H9 (cell line): ENCODE measurements around the gene PEX7. TPM values are rescaled to one million over a fixed set of nuclear protein-coding genes. Genes with fewer than 3 reads are reported as not detected.

ENCODE experiments used
- DNase-seq: peaks from one replicate; pipeline ENCODE4 v3.0.0-alpha.2; 2017
- H2AFZ ChIP-seq: one replicate; pipeline ENCODE4 v1.6.1; 2013; ENCODE audit warnings: mild to moderate bottlenecking, low read length, control low read depth, moderate library complexity
- H2AK5ac ChIP-seq: 2 replicates; pipeline ENCODE4 v1.6.1; 2013; ENCODE audit warnings: low read length, control low read depth, mixed read lengths; ENCODE audit not compliant: insufficient read length
- H2BK120ac ChIP-seq: one replicate; pipeline ENCODE4 v1.6.1; 2013; ENCODE audit warnings: low read depth, mild to moderate bottlenecking, low read length, control low read depth, inconsistent platforms; ENCODE audit not compliant: poor library complexity, severe bottlenecking
- H2BK12ac ChIP-seq: 2 replicates; pipeline ENCODE4 v1.6.1; 2013; ENCODE audit warnings: low read length, control low read depth, mixed read lengths, low read depth; ENCODE audit not compliant: insufficient read length
- H2BK15ac ChIP-seq: 2 replicates; pipeline ENCODE4 v1.6.1; 2013; ENCODE audit warnings: low read depth, low read length, control low read depth
- H2BK20ac ChIP-seq: one replicate; pipeline ENCODE4 v1.6.1; 2013; ENCODE audit warnings: low read depth, mild to moderate bottlenecking, low read length, control low read depth, inconsistent platforms; ENCODE audit not compliant: poor library complexity, severe bottlenecking
- H2BK5ac ChIP-seq: 2 replicates; pipeline ENCODE4 v1.6.1; 2013; ENCODE audit warnings: low read length, control low read depth, mixed read lengths; ENCODE audit not compliant: insufficient read length
- H3K14ac ChIP-seq: 2 replicates; pipeline ENCODE4 v1.6.1; 2013; ENCODE audit warnings: low read length, control low read depth; ENCODE audit not compliant: insufficient read depth
- H3K18ac ChIP-seq: 2 replicates; pipeline ENCODE4 v1.6.1; 2013; ENCODE audit warnings: low read depth, mild to moderate bottlenecking, mixed read lengths, low read length, control low read depth; ENCODE audit not compliant: insufficient read length
- H3K23ac ChIP-seq: 2 replicates; pipeline ENCODE4 v1.6.1; 2013; ENCODE audit warnings: low read length, control low read depth, mixed read lengths, low read depth; ENCODE audit not compliant: insufficient read length
- H3K23me2 ChIP-seq: 2 replicates; pipeline ENCODE4 v1.6.1; 2013; ENCODE audit warnings: low read depth, mild to moderate bottlenecking, mixed read lengths, low read length, control low read depth; ENCODE audit not compliant: insufficient read length, poor library complexity, severe bottlenecking
- H3K27ac ChIP-seq: 2 replicates; pipeline ENCODE4 v1.5.1; 2013; ENCODE audit warnings: low read length, control low read depth, mixed read lengths, low read depth; ENCODE audit not compliant: insufficient read length
- H3K27me3 ChIP-seq: 2 replicates; pipeline ENCODE4 v1.6.1; 2013; ENCODE audit warnings: low read length, control low read depth, inconsistent platforms; ENCODE audit not compliant: insufficient read depth
- H3K4ac ChIP-seq: 2 replicates; pipeline ENCODE4 v1.6.1; 2013; ENCODE audit warnings: low read depth, mild to moderate bottlenecking, control low read depth, inconsistent platforms, low read length, moderate library complexity
- H3K4me1 ChIP-seq: 2 replicates; pipeline ENCODE4 v1.6.1; 2013; ENCODE audit warnings: low read length, control low read depth, inconsistent platforms; ENCODE audit not compliant: insufficient read depth
- H3K4me2 ChIP-seq: 2 replicates; pipeline ENCODE4 v1.6.1; 2013; ENCODE audit warnings: low read length, control low read depth, mixed read lengths; ENCODE audit not compliant: insufficient read length, insufficient read depth
- H3K56ac ChIP-seq: 2 replicates; pipeline ENCODE4 v1.6.1; 2013; ENCODE audit warnings: low read depth, mild to moderate bottlenecking, mixed read lengths, low read length, control low read depth; ENCODE audit not compliant: insufficient read length
- H3K79me1 ChIP-seq: 2 replicates; pipeline ENCODE4 v1.6.1; 2013; ENCODE audit warnings: low read depth, mild to moderate bottlenecking, moderate library complexity, low read length, control low read depth, inconsistent platforms; ENCODE audit not compliant: insufficient read depth, poor library complexity, severe bottlenecking
- H3K79me2 ChIP-seq: 2 replicates; pipeline ENCODE4 v1.6.1; 2013; ENCODE audit warnings: low read length, control low read depth, inconsistent platforms; ENCODE audit not compliant: insufficient read depth
- H3K9ac ChIP-seq: 2 replicates; pipeline ENCODE4 v1.6.1; 2013; ENCODE audit warnings: low read length, control low read depth, mixed read lengths; ENCODE audit not compliant: insufficient read length; ENCODE audit errors: extremely low read depth
- H3K9me3 ChIP-seq: one replicate; pipeline ENCODE4 v1.6.1; 2013; ENCODE audit warnings: low read depth, low read length, inconsistent platforms; ENCODE audit not compliant: control insufficient read depth
- H3T11ph ChIP-seq: one replicate; pipeline ENCODE4 v1.6.1; 2013; ENCODE audit warnings: mild to moderate bottlenecking, low read length, control low read depth, inconsistent platforms
- H4K20me1 ChIP-seq: one replicate; pipeline ENCODE4 v1.6.1; 2013; ENCODE audit not compliant: control insufficient read depth, insufficient read length, insufficient read depth
- H4K5ac ChIP-seq: 2 replicates; pipeline ENCODE4 v1.6.1; 2013; ENCODE audit warnings: low read depth, mild to moderate bottlenecking, mixed read lengths, low read length, control low read depth; ENCODE audit not compliant: insufficient read length
- H4K8ac ChIP-seq: replicated peaks from 2 replicates; pipeline ENCODE4 v1.6.1; 2013; ENCODE audit warnings: low read length, control low read depth, mixed read lengths, low read depth; ENCODE audit not compliant: insufficient read length
- H4K91ac ChIP-seq: 2 replicates; pipeline ENCODE4 v1.6.1; 2013; ENCODE audit warnings: low read depth, mild to moderate bottlenecking, moderate library complexity, mixed read lengths, low read length, control low read depth; ENCODE audit not compliant: insufficient read length
- H3K27ac Mint-ChIP-seq, 3 experiments: 2 replicates in 2 of 3; 3 replicates in 1 of 3; pipeline ENCODE4 v1.8.0; 2020 to 2021; ENCODE audit warnings: mixed read lengths in 3 of 3, mild to moderate bottlenecking in 1 of 3, moderate library complexity in 1 of 3
- H3K27me3 Mint-ChIP-seq: 2 replicates; pipeline ENCODE4 v1.8.0; 2021; ENCODE audit warnings: low read depth, mild to moderate bottlenecking, moderate library complexity, mixed read lengths
- H3K36me3 Mint-ChIP-seq, 3 experiments: 2 replicates in 2 of 3; 3 replicates in 1 of 3; pipeline ENCODE4 v1.8.0; 2020 to 2021; ENCODE audit warnings: low read depth in 3 of 3, mixed read lengths in 3 of 3; ENCODE audit not compliant: insufficient read depth in 1 of 3
- H3K4me1 Mint-ChIP-seq, 2 experiments: 2 replicates each; pipeline ENCODE4 v1.8.0; 2020; ENCODE audit warnings: mixed read lengths in 2 of 2
- H3K4me3 Mint-ChIP-seq, 2 experiments: 2 replicates in 1 of 2; 3 replicates in 1 of 2; pipeline ENCODE4 v1.8.0; 2020 to 2021; ENCODE audit warnings: mild to moderate bottlenecking in 2 of 2, mixed read lengths in 2 of 2, moderate library complexity in 1 of 2
- H3K9me3 Mint-ChIP-seq, 2 experiments: 2 replicates in 1 of 2; 3 replicates in 1 of 2; pipeline ENCODE4 v1.8.0; 2020; ENCODE audit warnings: mild to moderate bottlenecking in 2 of 2, mixed read lengths in 2 of 2, moderate library complexity in 1 of 2
- CTCF ChIP-seq: fragments of 200-600 bp; sonication (generic); conservative IDR thresholded peaks from 3 replicates; pipeline ENCODE4 v1.8.0; 2021; ENCODE audit warnings: antibody characterized with exemption, mild to moderate bottlenecking
- WGBS: extraction: QIAGEN DNeasy Blood & Tissue Kit; methylation state at CpG from one replicate; pipeline ENCODE4 v1.1.7; 2013; ENCODE audit warnings: missing lambda C conversion rate, low lambda C conversion rate, mixed read lengths; ENCODE audit not compliant: insufficient read length; ENCODE audit errors: extremely low coverage; 5-methylcytosine and 5-hydroxymethylcytosine counted together
- total RNA-seq: library from RNA; stranded (reverse); gene quantifications from 2 replicates; pipeline ENCODE4 v1.2.1, GENCODE V29; 2021

The PEX7 gene
- total RNA-seq, 1 experiment from 2014 or later: 8.4 TPM

GRCh38 chr6:136895901-136896300, 73.5 kb downstream of the PEX7 start:
- no peak overlapping the region for H2BK5ac ChIP-seq
- H3K4ac ChIP-seq: no peak overlapping the region
- no peaks in the 10 kb centered on the region for H3K9me3 ChIP-seq
- H3T11ph ChIP-seq: no peak overlapping the region
- no peak overlapping the region for H2BK120ac ChIP-seq
- H3K23ac ChIP-seq: no peak overlapping the region
- Mint-ChIP-seq H3K4me3 (no peak overlapping the region), H3K27ac (no peak overlapping the region; a peak in 1 of 7 replicates), H3K27me3 (no peaks in the 10 kb centered on the region), H3K4me1 (no peaks in the 10 kb centered on the region), H3K36me3 (peaks cover 5 to 14% (median 7%) of the 10 kb centered on the region in 3 experiments; a peak in 6 of 7 replicates), H3K9me3 (no peaks in the 10 kb centered on the region)
- H2AK5ac ChIP-seq: no peak overlapping the region
- H3K4me2 ChIP-seq: no peak overlapping the region
- H3K18ac ChIP-seq: no peak overlapping the region
- no peaks in the 10 kb centered on the region for H3K79me1 ChIP-seq
- no peak overlapping the region for H2BK12ac ChIP-seq
- no peak overlapping the region for H3K14ac ChIP-seq
- H3K27me3 ChIP-seq: no peaks in the 10 kb centered on the region
- H3K23me2 ChIP-seq: no peaks in the 10 kb centered on the region
- H4K20me1 ChIP-seq: no peaks in the 10 kb centered on the region
- H3K56ac ChIP-seq: no peak overlapping the region
- H3K79me2 ChIP-seq: no peaks in the 10 kb centered on the region
- H4K5ac ChIP-seq: no peak overlapping the region
- H4K91ac ChIP-seq: no peak overlapping the region
- H2BK15ac ChIP-seq: no peak overlapping the region
- no peak overlapping the region for H4K8ac ChIP-seq
- no CpG with 5 or more reads among the region's 3 CpGs for WGBS
- H3K4me1 ChIP-seq: no peaks in the 10 kb centered on the region
- no peak overlapping the region for H3K27ac ChIP-seq
- no peak overlapping the region for H2AFZ ChIP-seq
- no peak for DNase-seq
- TF ChIP-seq CTCF: no peak
- no peak overlapping the region for H3K9ac ChIP-seq
- no peak overlapping the region for H2BK20ac ChIP-seq
